ENCODE results near the gene CDH8.

The CDH8 gene

DNA sequence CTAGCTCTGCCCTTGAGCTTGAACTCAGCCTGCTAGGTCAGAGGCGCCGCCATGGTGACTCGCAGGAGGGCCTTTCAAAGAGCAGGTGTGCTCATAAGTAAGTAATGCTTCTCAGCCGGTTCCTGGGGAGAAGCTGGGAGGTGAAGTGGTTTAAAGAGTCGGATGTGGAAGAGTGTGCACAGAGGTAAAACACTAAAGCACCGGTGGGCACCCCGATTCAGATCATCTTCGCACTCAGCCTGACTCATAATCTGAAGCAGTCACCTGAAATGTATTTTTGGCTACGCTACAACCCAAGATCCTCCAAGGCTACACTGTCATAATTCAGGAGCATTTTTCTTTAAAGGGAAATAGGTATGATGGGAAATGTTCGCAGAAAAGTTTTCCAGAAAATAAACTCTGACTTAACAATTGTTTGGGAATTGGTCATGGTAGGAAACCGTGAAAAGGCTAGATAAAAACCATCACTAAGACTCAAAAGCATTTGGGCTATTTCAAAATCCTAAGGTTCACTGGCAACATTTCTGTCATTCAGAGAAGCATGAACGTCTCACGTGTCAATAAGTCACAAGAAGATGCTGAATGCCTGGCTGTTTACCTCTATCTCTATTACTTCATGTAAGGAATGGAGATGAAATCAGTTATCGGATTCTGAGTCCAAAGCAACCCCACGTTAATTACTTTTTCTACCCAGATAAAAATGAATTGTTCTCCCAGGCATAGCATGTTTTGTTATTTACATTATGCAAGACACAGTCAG, 17.8 kb downstream of the CDH8 start:
- Histone ChIP-seq H3K27ac (replicated peaks) (no peak overlapping the region), H3K4me3 (replicated peaks; ENCODE audit: insufficient read depth, low read length) (no peak overlapping the region), H3K27me3 (ENCODE audit: insufficient read depth, poor library complexity, severe bottlenecking) (no peaks in the 10 kb centered on the region)
- DNase-seq (ENCODE audit: low read depth in 1 of 2, low spot score in 1 of 2): no peak
- no peak for TF ChIP-seq SPI1 (IDR thresholded peaks at IDR 0.05; ENCODE audit: borderline replicate concordance, low read depth)
- TF ChIP-seq GABPA (IDR thresholded peaks at IDR 0.05; ENCODE audit: low read depth): no peak
- TF ChIP-seq, protein P1, sequence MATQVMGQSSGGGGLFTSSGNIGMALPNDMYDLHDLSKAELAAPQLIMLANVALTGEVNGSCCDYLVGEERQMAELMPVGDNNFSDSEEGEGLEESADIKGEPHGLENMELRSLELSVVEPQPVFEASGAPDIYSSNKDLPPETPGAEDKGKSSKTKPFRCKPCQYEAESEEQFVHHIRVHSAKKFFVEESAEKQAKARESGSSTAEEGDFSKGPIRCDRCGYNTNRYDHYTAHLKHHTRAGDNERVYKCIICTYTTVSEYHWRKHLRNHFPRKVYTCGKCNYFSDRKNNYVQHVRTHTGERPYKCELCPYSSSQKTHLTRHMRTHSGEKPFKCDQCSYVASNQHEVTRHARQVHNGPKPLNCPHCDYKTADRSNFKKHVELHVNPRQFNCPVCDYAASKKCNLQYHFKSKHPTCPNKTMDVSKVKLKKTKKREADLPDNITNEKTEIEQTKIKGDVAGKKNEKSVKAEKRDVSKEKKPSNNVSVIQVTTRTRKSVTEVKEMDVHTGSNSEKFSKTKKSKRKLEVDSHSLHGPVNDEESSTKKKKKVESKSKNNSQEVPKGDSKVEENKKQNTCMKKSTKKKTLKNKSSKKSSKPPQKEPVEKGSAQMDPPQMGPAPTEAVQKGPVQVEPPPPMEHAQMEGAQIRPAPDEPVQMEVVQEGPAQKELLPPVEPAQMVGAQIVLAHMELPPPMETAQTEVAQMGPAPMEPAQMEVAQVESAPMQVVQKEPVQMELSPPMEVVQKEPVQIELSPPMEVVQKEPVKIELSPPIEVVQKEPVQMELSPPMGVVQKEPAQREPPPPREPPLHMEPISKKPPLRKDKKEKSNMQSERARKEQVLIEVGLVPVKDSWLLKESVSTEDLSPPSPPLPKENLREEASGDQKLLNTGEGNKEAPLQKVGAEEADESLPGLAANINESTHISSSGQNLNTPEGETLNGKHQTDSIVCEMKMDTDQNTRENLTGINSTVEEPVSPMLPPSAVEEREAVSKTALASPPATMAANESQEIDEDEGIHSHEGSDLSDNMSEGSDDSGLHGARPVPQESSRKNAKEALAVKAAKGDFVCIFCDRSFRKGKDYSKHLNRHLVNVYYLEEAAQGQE (IDR thresholded peaks at IDR 0.05; ENCODE audit: insufficient replicate concordance, low read depth): no peak
- TF ChIP-seq POLR2AphosphoS5 (IDR thresholded peaks at IDR 0.05; ENCODE audit: low read depth): no peak
- TF ChIP-seq, protein P2, sequence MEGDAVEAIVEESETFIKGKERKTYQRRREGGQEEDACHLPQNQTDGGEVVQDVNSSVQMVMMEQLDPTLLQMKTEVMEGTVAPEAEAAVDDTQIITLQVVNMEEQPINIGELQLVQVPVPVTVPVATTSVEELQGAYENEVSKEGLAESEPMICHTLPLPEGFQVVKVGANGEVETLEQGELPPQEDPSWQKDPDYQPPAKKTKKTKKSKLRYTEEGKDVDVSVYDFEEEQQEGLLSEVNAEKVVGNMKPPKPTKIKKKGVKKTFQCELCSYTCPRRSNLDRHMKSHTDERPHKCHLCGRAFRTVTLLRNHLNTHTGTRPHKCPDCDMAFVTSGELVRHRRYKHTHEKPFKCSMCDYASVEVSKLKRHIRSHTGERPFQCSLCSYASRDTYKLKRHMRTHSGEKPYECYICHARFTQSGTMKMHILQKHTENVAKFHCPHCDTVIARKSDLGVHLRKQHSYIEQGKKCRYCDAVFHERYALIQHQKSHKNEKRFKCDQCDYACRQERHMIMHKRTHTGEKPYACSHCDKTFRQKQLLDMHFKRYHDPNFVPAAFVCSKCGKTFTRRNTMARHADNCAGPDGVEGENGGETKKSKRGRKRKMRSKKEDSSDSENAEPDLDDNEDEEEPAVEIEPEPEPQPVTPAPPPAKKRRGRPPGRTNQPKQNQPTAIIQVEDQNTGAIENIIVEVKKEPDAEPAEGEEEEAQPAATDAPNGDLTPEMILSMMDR (IDR thresholded peaks at IDR 0.05; ENCODE audit: insufficient read depth, low read length): no peak

DNA sequence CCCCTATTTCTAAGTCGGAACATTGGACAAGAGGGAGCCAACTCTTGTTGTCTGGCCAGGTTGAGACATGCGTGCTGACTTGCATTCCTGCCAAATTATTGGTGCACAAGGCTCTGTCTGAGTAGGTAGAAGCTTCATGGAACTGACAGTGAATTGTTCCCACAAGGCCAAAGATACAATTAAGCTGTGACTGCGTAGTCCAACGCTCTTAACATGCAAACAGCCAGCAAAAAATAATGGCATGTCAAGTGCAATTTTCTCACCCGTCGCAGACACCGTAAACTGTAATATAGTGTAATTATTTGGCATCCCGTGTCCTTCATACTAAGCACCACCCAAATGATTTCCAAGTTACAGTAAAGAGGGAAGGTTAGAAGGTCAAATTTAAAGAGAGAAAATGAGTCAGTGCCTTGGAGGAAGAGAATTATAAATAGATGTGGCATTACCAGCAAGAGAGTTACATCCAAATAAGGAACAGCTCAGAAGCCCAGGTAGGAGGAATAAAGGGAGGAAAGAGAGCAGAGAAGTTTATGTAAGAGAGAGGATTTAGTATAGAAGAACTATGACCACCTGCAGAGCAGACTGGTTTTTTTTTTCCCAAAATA, 21.8 kb downstream of the CDH8 start:
- no peak overlapping the region for H3K4me3 ChIP-seq (replicated peaks; ENCODE audit: insufficient read depth, low read length)
- no peak overlapping the region for H3K27ac ChIP-seq (replicated peaks)
- no peak for DNase-seq (ENCODE audit: low read depth in 1 of 2, low spot score in 1 of 2)
- no peak for TF ChIP-seq POLR2AphosphoS5 (IDR thresholded peaks at IDR 0.05; ENCODE audit: low read depth)
- TF ChIP-seq GABPA (IDR thresholded peaks at IDR 0.05; ENCODE audit: low read depth): no peak
- TF ChIP-seq, protein P1 (IDR thresholded peaks at IDR 0.05; ENCODE audit: insufficient replicate concordance, low read depth): no peak
- no peak for TF ChIP-seq SPI1 (IDR thresholded peaks at IDR 0.05; ENCODE audit: borderline replicate concordance, low read depth)
- TF ChIP-seq, protein P2 (IDR thresholded peaks at IDR 0.05; ENCODE audit: insufficient read depth, low read length): no peak
- no peaks in the 10 kb centered on the region for H3K27me3 ChIP-seq (ENCODE audit: insufficient read depth, poor library complexity, severe bottlenecking)

DNA sequence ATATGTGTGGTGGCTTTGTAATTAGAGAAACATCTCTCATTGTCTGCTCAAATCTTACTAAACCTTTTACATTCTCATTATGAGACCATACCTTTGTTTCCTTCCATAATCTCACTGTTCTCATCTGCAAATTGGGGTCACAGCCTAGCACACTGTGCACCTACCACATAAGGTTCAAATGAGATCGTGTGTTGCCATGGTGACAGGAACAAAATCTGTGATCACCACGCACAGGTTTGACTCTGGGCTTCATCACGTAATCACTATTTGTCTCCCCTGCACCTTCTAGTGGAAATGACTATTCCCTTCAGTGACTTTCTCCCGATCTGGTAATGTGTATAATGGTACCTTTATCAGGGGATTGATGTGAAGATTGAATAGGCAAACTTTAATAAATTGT, 26.1 kb downstream of the CDH8 start:
- H3K4me3 ChIP-seq (replicated peaks; ENCODE audit: insufficient read depth, low read length): no peak overlapping the region
- no peak overlapping the region for H3K27ac ChIP-seq (replicated peaks)
- TF ChIP-seq, protein P1 (IDR thresholded peaks at IDR 0.05; ENCODE audit: insufficient replicate concordance, low read depth): no peak
- TF ChIP-seq, protein P2 (IDR thresholded peaks at IDR 0.05; ENCODE audit: insufficient read depth, low read length): no peak
- TF ChIP-seq SPI1 (IDR thresholded peaks at IDR 0.05; ENCODE audit: borderline replicate concordance, low read depth) (no peak), POLR2AphosphoS5 (IDR thresholded peaks at IDR 0.05; ENCODE audit: low read depth) (no peak), GABPA (IDR thresholded peaks at IDR 0.05; ENCODE audit: low read depth) (no peak)
- no peak for DNase-seq (ENCODE audit: low read depth in 1 of 2, low spot score in 1 of 2)
- no peaks in the 10 kb centered on the region for H3K27me3 ChIP-seq (ENCODE audit: insufficient read depth, poor library complexity, severe bottlenecking)

Measured in HL-60 (cell line).